ENCODE measurements around the gene MARCKSL1. TPM values are rescaled to one million over a fixed set of nuclear protein-coding genes. Genes with fewer than 3 reads are reported as not detected.
"Not testable (repeated sequence)": the region's sequence is repeated elsewhere in the genome, so short reads cannot be mapped to it uniquely, and the experiment has no call there.

MARCKSL1 gene
- total RNA-seq, 2 experiments from 2014 or later, result 21.7 to 22.0 TPM

GRCh38 chr1:32289256-32289655, 46.8 kb downstream of the MARCKSL1 start:
- Mint-ChIP-seq H3K4me1 (peaks cover 19% of the 10 kb centered on the region), H3K36me3 (peaks cover 32% of the 10 kb centered on the region), H3K27me3 (no peaks in the 10 kb centered on the region), H3K9me3 (no peaks in the 10 kb centered on the region), H3K27ac (no peak overlapping the region), H3K4me3 (no peak overlapping the region)
- DNase-seq, result no peak
- POLR2A ChIA-PET, result interaction anchor here (3.8 kb wide), 1 partner anchor 47 kb away, joined by 24 read pairs; the partner anchor contains the start of gene MARCKSL1
- ATAC-seq (ENCODE audit: low read depth), result no peak

- POLR2A ChIA-PET, result interaction anchor here (0.6 to 0.9 kb wide), 3 partner anchors 13 to 21 kb away, joined by 4 to 8 read pairs (median 5); no protein-coding TSS in a partner anchor
- Mint-ChIP-seq H3K4me1 (peaks cover 13% of the 10 kb centered on the region), H3K9me3 (no peaks in the 10 kb centered on the region), H3K36me3 (peaks cover 29% of the 10 kb centered on the region), H3K27me3 (no peaks in the 10 kb centered on the region), H3K27ac (no peak overlapping the region), H3K4me3 (no peak overlapping the region)
- no peak for ATAC-seq (ENCODE audit: low read depth)
- no peak for DNase-seq
Measured at GRCh38 chr1:32286763-32287162, 49.3 kb downstream of the MARCKSL1 start.

GRCh38 chr1:32285658-32286057, 50.4 kb downstream of the MARCKSL1 start:
- Mint-ChIP-seq H3K4me3 (no peak overlapping the region), H3K27ac (no peak overlapping the region), H3K9me3 (no peaks in the 10 kb centered on the region), H3K36me3 (peaks cover 34% of the 10 kb centered on the region), H3K27me3 (no peaks in the 10 kb centered on the region), H3K4me1 (peaks cover 7% of the 10 kb centered on the region)
- POLR2A ChIA-PET, result interaction anchor here (1.2 kb wide), 1 partner anchor 15 kb away, joined by 3 read pairs; no protein-coding TSS in a partner anchor
- DNase-seq, result no peak
- peak; percentile 5 for ATAC-seq (ENCODE audit: low read depth)

- not testable (repeated sequence) for DNase-seq; H3K9me3 Mint-ChIP-seq; H3K27ac Mint-ChIP-seq; H3K4me1 Mint-ChIP-seq; ATAC-seq (ENCODE audit: low read depth); H3K4me3 Mint-ChIP-seq; H3K27me3 Mint-ChIP-seq
- POLR2A ChIA-PET, result interaction anchor here (1.2 kb wide), 1 partner anchor 34 kb away, joined by 3 read pairs; the partner anchor contains the start of gene LCK
- peaks cover 39% of the 10 kb centered on the region for H3K36me3 Mint-ChIP-seq
Measured at GRCh38 chr1:32284777-32285176, 51.3 kb downstream of the MARCKSL1 start.

Other genes with a start within 250 kb of the MARCKSL1 start
- gene KPNA6, start 228.2 kb downstream of the MARCKSL1 start, total RNA-seq, result 10 to 100 TPM; 63.8 to 69.8 TPM
- gene TXLNA, start 156.6 kb downstream of the MARCKSL1 start, total RNA-seq, result 10 to 100 TPM; 62.5 to 68.8 TPM
- gene CCDC28B, start 135.6 kb downstream of the MARCKSL1 start, total RNA-seq, result 10 to 100 TPM; 48.6 to 55.6 TPM
- gene IQCC, start 130.6 kb downstream of the MARCKSL1 start, total RNA-seq, result 1 to 10 TPM; 4.9 to 6.0 TPM
- gene DCDC2B, start 127.1 kb downstream of the MARCKSL1 start, total RNA-seq, result under 1 TPM; 0.17 to 0.22 TPM
- 10 to 100 TPM; 15.7 to 16.5 TPM for gene TMEM234, start 113.9 kb downstream of the MARCKSL1 start, total RNA-seq
- gene EIF3I, start 113.8 kb downstream of the MARCKSL1 start, total RNA-seq, result 100 to 1,000 TPM; 123 to 130 TPM
- gene FAM167B, start 89.0 kb downstream of the MARCKSL1 start, total RNA-seq, result 1 to 10 TPM in 1 of 2 experiments, under 1 TPM in 1; 0.88 to 1.1 TPM
- 100 to 1,000 TPM; 460 to 472 TPM for gene LCK, start 85.0 kb downstream of the MARCKSL1 start, total RNA-seq
- 100 to 1,000 TPM; 195 to 197 TPM for gene HDAC1, start 44.1 kb downstream of the MARCKSL1 start, total RNA-seq
- gene FAM229A, start 26.3 kb upstream of the MARCKSL1 start, total RNA-seq, result 10 to 100 TPM; 17.4 to 17.6 TPM
- gene TSSK3, start 26.3 kb upstream of the MARCKSL1 start, total RNA-seq, result 1 to 10 TPM in 1 of 2 experiments, under 1 TPM in 1; 0.51 to 1.6 TPM
- 10 to 100 TPM; 58.0 to 63.2 TPM for gene BSDC1, start 58.2 kb upstream of the MARCKSL1 start, total RNA-seq
- not detected for gene ZBTB8B, start 128.8 kb upstream of the MARCKSL1 start, total RNA-seq
- gene ZBTB8A, start 203.2 kb upstream of the MARCKSL1 start, total RNA-seq, result under 1 TPM in 1 of 2 experiments, not detected in 1; 0.06 TPM

Measured in activated naive CD8-positive, alpha-beta T cell treated with anti-CD3 and anti-CD28 coated beads, Interleukin-2, amount 10 ng/mL, durations not matched to agents 7 days and 5 days (primary cell).